Measurements from ENCODE around the gene RPL9. TPM values are rescaled to one million over a fixed set of nuclear protein-coding genes. Genes with fewer than 3 reads are reported as not detected.
A peak's percentile ranks its signal among the peaks of the same experiment; 100 is the strongest.
"Not testable (repeated sequence)": the region's sequence is repeated elsewhere in the genome, so short reads cannot be mapped to it uniquely, and the experiment has no call there.

Gene RPL9
- total RNA-seq, result 1,000 to 10,000 TPM; 2,923 to 4,543 (median 3,766) TPM

- DNase-seq (ENCODE audit: low spot score) (peak; percentile 94), ATAC-seq (ENCODE audit: low FRiP score) (peak; percentile 98)
- TF ChIP-seq CTCF (IDR thresholded peaks at IDR 0.05), result no peak
Observed at GRCh38 chr4:39458505-39459300, at the start of gene RPL9, which contains the start of gene LIAS. Gene RPL9 (minus strand): TSS chr4:39458922. CDS start chr4:39458439, 483 bp downstream. Gene LIAS (plus strand): TSS chr4:39459056. CDS start chr4:39459118, 62 bp downstream.

- peak; percentile 14 for ATAC-seq (ENCODE audit: low FRiP score)
- TF ChIP-seq CTCF (IDR thresholded peaks at IDR 0.05), result no peak
- DNase-seq (ENCODE audit: low spot score), result no peak
Observed at GRCh38 chr4:39505581-39505980, 46.9 kb upstream of the RPL9 start.

- ATAC-seq (ENCODE audit: low FRiP score) (no peak), DNase-seq (ENCODE audit: low spot score) (no peak)
- TF ChIP-seq CTCF (IDR thresholded peaks at IDR 0.05), result no peak
Observed at GRCh38 chr4:39504538-39504937, 45.8 kb upstream of the RPL9 start.

GRCh38 chr4:39502664-39503035, 43.9 kb upstream of the RPL9 start:
- DNase-seq (ENCODE audit: low spot score); ATAC-seq (ENCODE audit: low FRiP score): not testable (repeated sequence)

- peak; percentile 73 for ATAC-seq (ENCODE audit: low FRiP score)
- TF ChIP-seq CTCF (IDR thresholded peaks at IDR 0.05), result no peak
- DNase-seq (ENCODE audit: low spot score), result no peak
Observed at GRCh38 chr4:39502019-39502663, 43.4 kb upstream of the RPL9 start.

- DNase-seq (ENCODE audit: low spot score), result no peak
- no peak for ATAC-seq (ENCODE audit: low FRiP score)
- no peak for TF ChIP-seq CTCF (IDR thresholded peaks at IDR 0.05)
Observed at GRCh38 chr4:39498727-39499020, 40.0 kb upstream of the RPL9 start.

GRCh38 chr4:39497909-39498726, 39.4 kb upstream of the RPL9 start:
- no peak for TF ChIP-seq CTCF (IDR thresholded peaks at IDR 0.05)
- DNase-seq (ENCODE audit: low spot score) (no peak), ATAC-seq (ENCODE audit: low FRiP score) (no peak)

Data from omental fat pad (tissue), 4 donors.